ENCODE data around the gene MYCBPAP.

DNA sequence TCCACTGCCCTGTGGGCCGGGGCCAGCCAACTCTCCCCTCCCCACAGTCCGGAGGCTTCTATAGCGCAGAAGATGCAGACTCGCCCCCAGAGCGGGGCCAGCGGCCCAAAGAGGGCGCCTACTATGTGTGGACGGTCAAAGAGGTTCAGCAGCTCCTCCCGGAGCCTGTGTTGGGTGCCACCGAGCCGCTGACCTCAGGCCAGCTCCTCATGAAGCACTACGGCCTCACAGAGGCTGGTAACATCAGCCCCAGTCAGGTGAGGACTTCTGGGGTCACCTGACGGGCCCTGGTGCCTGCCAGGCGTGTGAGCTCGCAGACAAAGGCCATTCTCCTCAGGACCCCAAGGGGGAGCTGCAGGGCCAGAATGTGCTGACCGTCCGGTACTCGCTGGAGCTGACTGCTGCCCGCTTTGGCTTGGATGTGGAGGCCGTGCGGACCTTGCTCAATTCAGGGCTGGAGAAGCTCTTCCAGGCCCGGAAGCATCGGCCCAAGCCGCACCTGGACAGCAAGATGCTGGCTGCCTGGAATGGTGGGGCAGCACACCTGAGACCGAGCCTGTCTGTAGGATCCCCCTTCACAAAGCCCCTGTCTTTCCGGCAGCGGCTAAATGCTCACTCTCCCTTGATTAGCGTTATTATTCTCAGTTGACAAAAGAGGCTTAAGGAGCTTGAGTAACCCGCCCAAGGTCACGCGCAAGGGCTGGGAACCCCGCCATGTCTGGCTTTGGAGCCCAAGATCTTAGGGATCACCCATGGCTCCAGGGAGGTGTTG lies 42.6 kb downstream of the MYCBPAP start:
- TF ChIP-seq EZH2 (optimal IDR thresholded peaks at IDR 0.05; ENCODE audit: low read depth, low read length): no peak
- TF ChIP-seq, protein P1, sequence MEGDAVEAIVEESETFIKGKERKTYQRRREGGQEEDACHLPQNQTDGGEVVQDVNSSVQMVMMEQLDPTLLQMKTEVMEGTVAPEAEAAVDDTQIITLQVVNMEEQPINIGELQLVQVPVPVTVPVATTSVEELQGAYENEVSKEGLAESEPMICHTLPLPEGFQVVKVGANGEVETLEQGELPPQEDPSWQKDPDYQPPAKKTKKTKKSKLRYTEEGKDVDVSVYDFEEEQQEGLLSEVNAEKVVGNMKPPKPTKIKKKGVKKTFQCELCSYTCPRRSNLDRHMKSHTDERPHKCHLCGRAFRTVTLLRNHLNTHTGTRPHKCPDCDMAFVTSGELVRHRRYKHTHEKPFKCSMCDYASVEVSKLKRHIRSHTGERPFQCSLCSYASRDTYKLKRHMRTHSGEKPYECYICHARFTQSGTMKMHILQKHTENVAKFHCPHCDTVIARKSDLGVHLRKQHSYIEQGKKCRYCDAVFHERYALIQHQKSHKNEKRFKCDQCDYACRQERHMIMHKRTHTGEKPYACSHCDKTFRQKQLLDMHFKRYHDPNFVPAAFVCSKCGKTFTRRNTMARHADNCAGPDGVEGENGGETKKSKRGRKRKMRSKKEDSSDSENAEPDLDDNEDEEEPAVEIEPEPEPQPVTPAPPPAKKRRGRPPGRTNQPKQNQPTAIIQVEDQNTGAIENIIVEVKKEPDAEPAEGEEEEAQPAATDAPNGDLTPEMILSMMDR (IDR thresholded peaks at IDR 0.05; ENCODE audit: low read length): peak; percentile 36
